Measurements from ENCODE around the gene MCC.
A peak's percentile ranks its signal among the peaks of the same experiment; 100 is the strongest.

MCC gene

DNA sequence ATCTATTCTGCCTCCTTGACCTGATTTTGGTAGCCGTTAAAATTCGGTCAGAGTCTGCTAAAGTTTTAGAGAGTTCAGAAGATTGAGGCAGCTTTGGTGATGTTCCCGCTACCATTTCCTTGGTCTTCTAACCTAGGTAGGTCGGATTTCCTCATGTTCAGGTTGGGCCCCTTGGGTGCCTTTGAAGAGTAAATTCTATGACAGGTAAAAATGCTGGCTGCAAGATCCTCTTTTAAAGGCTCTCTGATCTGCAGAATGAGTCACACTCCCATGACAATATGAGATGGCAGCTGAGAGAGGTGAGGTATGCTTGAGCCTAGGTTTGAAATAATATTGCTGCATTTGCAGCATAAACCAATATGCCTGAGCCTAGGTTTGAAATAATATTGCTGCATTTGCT is 252.4 kb downstream of the MCC start:
- TF ChIP-seq, protein P1, sequence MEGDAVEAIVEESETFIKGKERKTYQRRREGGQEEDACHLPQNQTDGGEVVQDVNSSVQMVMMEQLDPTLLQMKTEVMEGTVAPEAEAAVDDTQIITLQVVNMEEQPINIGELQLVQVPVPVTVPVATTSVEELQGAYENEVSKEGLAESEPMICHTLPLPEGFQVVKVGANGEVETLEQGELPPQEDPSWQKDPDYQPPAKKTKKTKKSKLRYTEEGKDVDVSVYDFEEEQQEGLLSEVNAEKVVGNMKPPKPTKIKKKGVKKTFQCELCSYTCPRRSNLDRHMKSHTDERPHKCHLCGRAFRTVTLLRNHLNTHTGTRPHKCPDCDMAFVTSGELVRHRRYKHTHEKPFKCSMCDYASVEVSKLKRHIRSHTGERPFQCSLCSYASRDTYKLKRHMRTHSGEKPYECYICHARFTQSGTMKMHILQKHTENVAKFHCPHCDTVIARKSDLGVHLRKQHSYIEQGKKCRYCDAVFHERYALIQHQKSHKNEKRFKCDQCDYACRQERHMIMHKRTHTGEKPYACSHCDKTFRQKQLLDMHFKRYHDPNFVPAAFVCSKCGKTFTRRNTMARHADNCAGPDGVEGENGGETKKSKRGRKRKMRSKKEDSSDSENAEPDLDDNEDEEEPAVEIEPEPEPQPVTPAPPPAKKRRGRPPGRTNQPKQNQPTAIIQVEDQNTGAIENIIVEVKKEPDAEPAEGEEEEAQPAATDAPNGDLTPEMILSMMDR (IDR thresholded peaks at IDR 0.05; ENCODE audit: control insufficient read depth, extremely low read depth, insufficient read depth), result no peak
- no peak overlapping the region for H3K4me3 ChIP-seq (ENCODE audit: low read depth, low read length)
- no peak for DNase-seq (ENCODE audit: low read depth)

DNA sequence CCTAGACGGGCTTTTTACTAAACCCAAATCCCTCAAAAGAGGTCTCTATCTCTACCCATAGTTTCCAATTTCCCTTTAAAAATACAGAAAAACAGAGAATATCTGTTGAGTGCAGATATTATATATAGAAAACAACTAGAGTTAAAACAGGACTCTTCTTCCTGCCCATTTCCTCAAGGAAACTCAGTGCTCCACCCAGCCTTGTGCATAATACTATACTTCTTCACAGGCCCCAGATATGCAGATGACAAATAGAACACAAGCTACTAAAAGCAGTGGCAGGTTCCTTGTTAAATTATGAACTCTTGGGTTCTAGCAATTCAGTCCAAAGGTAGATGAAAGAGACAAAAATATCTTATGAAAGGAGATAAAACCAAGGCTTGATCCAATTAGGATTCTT is 253.7 kb downstream of the MCC start:
- no peak for DNase-seq (ENCODE audit: low read depth)
- TF ChIP-seq, protein P1 (IDR thresholded peaks at IDR 0.05; ENCODE audit: control insufficient read depth, extremely low read depth, insufficient read depth), result no peak
- no peak overlapping the region for H3K4me3 ChIP-seq (ENCODE audit: low read depth, low read length)

DNA sequence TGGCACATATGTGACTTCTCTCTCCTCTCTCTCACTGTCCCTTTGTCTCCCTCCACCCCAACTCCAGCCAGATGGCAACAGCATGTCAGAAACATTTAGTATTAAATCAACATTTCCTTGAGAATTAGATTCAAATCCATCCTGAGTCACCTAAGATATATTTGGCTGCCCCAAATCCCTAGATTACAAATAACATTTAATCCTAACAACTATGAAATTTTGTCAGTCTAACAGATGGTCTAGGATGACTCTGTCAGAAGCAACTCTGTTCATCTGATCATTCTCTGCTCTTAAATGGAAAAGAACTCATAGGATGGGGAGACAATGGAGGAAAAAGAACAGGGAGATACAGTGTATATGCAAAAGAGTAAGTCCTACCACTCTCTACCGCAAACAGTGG is 254.6 kb downstream of the MCC start:
- TF ChIP-seq, protein P1 (IDR thresholded peaks at IDR 0.05; ENCODE audit: control insufficient read depth, extremely low read depth, insufficient read depth), result no peak
- DNase-seq (ENCODE audit: low read depth), result no peak
- no peak overlapping the region for H3K4me3 ChIP-seq (ENCODE audit: low read depth, low read length)

- TF ChIP-seq, protein P1 (IDR thresholded peaks at IDR 0.05; ENCODE audit: control insufficient read depth, extremely low read depth, insufficient read depth), result no peak
- peak; percentile 23 for DNase-seq (ENCODE audit: low read depth)
- no peak overlapping the region for H3K4me3 ChIP-seq (ENCODE audit: low read depth, low read length)
Observed at GRCh38 chr5:113232667-113233066, 255.6 kb downstream of the MCC start.

DNA sequence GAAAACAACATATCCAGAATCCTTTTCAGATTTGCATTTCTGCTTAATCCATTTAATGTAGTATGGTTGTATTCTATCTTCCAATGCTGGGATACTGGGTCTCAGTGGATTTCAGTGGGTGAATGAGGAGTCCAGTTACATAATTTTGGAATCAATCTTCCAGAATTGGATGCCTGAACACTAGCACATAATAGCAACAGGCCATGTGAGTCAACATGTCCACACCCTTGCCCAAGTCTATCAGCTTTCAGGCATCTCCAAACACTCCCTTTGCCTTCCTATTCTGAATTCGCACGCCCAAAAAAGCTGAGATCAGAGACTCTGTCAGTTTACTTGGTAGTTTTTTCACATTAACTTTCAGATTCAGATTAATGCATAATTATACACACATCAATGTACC is 256.0 kb downstream of the MCC start:
- TF ChIP-seq, protein P1 (IDR thresholded peaks at IDR 0.05; ENCODE audit: control insufficient read depth, extremely low read depth, insufficient read depth), result no peak
- no peak overlapping the region for H3K4me3 ChIP-seq (ENCODE audit: low read depth, low read length)

DNA sequence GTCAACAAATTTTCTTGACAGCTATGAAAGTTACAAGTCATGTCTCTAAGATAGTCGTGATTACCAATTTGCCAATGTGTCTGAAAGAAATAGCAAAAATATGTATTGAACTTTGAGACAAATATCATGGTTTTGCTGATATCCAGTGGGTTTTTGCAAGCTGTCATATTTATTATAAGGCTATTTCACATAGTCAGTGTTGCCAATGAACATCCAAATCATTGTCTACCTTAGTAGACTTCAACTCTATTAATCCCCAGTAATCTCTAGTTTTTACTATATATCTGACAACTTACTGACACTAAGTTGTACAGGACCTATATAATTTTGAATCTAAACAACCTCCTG is 256.6 kb downstream of the MCC start:
- no peak for DNase-seq (ENCODE audit: low read depth)
- H3K4me3 ChIP-seq (ENCODE audit: low read depth, low read length), result no peak overlapping the region
- TF ChIP-seq, protein P1 (IDR thresholded peaks at IDR 0.05; ENCODE audit: control insufficient read depth, extremely low read depth, insufficient read depth), result no peak

More for the DNA sequence above, 256.0 kb downstream of the MCC start:
- DNase-seq (ENCODE audit: low read depth), result no peak
